HG02610 (cell line): ENCODE measurements around the gene MICAL2.

ENCODE experiments used
- ATAC-seq: cut with Tn5 transposase; IDR thresholded peaks from one replicate; pipeline ENCODE4 v1.9.1; 2021; ENCODE audit warnings: mild to moderate bottlenecking, moderate library complexity; ENCODE audit not compliant: unreplicated experiment

MICAL2 gene

DNA sequence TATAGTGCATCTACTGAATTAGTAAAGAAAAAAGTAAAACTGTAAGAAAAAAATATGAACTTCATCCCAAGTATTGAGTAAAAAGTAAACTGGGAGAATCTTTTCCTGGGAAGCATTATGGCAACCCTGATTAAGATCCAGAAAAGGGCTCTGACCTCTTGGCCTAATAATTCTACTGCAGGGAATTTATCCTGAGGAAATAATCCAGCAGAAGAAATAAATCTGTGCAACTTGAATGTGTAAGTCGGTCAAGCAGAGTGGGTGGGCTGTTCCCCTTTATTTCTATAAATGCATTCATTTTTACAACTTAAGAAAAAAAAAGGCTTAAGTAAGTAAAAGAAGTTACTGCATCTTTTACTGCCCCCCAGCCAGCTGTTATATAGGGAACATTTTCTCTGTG is 155.7 kb downstream of the MICAL2 start:
- no peak for ATAC-seq

DNA sequence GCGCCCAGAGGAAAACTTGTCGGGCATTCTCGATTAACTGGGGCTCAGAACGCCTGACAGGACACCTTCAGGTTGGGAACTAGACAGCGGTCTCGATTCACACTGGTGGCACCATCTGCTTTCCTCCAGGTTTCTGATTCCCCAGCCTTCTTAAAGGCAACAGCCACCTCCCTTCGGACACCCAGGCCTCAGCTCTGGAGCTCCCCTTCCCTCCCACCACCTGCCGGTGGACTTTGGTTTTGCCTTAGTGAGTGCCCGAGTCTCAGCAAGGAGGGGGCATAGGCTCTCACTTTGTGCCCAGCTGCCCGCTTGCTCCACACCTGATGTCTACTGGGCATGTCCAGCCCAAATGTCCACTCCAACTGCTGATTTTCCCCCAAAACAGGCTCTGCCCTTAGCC is 156.6 kb downstream of the MICAL2 start:
- ATAC-seq, result no peak

- ATAC-seq, result no peak
Measured at GRCh38 chr11:12267921-12268320, 157.5 kb downstream of the MICAL2 start.

DNA sequence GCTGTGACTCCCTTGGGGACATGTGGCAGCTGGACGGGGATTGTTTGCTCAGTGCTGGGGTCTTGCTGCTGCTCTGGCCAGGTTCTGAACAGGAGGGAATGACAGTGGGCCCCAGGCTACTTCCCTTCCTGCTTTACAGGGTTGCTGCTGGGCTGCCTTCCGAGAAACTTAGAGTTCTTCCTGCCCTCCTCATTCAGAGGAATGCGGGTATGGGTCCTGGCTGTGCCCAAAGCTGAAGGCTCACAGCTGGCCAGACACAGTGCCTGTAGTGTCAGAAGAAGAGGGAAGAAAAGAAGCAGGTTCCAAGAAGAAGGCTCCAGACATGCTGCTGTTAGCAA is 158.7 kb downstream of the MICAL2 start:
- no peak for ATAC-seq

- no peak for ATAC-seq
Measured at GRCh38 chr11:12269446-12270214, 159.2 kb downstream of the MICAL2 start.

DNA sequence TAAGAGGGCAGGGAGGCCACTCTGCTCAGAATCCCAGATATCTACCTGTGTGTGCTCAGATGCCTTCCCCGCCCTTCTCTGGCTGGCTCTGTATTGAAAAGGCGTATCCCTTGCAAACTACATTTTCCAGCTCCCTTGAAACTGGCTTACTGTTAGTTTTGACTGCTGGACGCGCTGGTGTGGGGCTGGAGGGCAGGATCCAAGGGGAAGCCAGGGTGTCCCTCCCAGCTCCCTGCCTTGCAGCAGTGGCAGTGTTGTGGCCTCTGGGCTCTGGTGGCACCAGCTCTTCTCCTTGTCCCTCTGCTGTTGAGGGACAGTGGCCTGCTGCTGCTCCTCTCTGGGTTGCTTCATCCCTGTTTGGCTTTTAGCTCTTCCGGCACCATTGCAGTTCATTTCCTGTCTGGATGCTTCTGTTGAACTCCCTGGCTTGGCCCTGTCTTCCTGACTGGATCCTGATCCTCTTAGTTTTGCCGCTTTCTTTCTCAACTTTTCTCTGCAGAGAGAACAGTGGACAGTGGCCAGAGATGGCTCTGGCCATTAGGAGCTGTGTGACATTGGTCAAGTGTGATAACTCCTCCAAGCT is 159.9 kb downstream of the MICAL2 start:
- ATAC-seq, result no peak

- ATAC-seq, result no peak
Measured at GRCh38 chr11:12270817-12271216, 160.4 kb downstream of the MICAL2 start.

DNA sequence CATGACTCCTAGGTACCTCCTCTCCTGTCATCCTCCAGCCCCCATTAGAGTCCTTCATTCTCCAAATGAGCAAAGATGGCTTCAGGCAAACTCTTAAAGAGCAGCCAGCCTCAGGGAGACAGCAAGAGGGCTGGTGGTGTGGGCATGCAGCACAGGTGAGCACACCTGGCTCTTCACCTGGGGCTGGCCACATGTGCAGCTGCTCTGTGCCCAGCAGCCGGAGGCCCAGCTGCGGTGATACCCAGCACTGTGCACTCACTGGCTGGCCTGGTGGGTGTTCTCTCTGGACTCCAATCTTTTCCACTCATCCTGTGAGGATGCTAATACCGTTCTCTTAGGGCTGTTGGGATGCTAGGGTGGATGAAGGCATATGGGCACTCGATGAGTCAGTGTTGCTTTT is 160.9 kb downstream of the MICAL2 start:
- ATAC-seq, result no peak

DNA sequence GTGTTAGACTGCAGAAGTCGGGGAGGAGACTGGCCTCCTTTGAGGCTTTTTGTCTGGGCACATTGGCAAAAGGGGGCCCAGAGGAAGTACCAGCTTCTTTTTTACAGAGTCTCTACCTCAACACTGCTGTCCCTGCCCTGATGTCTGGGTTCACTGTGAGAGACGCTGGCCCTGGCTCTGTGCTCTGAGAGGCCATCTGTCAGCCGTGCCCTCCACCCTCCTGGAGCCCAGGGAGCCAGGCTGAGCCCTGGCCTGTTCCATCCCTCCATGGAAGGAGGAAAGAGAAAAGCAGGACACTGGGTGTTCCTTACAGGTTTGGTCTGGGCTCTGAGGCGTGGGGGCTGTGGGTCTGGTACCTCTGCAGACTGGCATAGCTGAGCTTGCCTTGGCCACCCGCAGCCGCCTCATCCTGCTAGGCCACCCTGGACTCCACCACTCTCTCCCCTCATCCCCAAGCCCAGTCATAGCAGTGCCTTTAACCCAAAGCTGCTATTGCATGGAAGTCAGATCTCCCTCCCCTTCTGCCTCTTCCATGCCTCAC is 161.5 kb downstream of the MICAL2 start:
- no peak for ATAC-seq

- ATAC-seq, result no peak
Measured at GRCh38 chr11:12272821-12273617, 162.6 kb downstream of the MICAL2 start.

DNA sequence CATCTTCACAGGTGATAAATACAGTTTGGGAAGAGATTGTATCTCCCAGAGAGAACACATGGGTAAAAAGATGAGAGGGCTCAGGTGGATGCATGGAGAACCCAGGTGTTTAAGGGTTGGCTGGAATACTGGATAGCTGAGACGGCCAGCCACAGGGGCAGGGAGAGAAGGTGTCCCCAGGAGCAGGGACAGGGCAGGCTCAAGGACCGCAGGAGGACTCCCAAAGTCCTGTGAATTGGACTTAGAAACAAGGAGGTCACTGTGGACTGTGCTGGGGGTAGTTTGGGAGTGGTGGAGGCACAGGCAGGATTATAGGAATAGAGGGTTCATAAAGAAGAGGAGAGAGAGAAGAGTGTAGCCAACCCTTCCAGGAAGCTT is 163.2 kb downstream of the MICAL2 start:
- no peak for ATAC-seq

DNA sequence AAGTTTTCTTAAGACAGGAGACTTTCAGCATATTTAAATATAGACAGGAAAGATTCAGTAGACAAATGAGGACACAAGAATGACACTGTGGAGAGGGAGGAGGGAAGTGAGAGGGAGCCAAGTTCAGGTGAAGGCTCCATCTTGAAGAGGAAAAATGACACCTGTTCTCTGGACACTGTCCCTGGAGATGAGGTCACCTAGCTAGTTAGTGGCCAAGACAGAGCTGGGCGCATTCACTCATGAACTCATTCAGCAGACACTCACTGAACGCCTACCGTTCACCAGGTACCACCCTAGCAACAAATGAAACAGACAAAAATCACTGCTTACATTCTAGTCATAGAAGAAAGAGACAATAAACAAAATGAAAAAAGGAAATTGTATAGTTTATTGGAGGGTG is 163.7 kb downstream of the MICAL2 start:
- ATAC-seq, result no peak

DNA sequence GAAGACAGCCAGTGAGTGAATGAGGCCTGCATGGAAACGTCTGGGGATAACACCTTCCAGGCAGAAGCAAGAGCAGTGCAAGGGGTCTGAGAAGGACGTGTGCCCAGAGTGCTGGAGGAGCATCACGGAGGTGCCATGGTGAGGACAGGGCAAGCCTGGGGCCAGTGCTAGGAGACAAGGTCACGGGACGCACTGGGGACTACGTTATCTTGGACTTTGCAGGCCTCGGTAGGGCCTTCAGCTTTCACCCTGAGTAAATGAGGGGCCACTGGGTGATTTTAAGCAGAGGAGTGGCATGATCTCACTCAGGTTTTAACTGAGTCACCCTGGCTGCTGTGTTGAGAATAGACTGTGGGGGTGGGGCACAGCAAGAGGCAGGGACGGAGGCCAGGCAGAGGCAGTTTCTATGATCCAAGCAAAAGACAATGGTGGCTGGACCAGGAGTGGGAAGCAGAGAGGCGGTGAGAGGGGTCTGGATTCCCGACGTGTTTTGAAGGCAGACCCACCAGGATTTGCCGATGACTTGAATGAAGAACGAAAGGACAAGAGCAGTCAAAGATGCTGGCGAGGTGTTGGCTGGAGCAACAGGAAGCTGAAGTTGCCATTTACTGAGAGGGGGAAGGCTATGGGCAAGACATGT is 164.3 kb downstream of the MICAL2 start:
- ATAC-seq, result no peak

DNA sequence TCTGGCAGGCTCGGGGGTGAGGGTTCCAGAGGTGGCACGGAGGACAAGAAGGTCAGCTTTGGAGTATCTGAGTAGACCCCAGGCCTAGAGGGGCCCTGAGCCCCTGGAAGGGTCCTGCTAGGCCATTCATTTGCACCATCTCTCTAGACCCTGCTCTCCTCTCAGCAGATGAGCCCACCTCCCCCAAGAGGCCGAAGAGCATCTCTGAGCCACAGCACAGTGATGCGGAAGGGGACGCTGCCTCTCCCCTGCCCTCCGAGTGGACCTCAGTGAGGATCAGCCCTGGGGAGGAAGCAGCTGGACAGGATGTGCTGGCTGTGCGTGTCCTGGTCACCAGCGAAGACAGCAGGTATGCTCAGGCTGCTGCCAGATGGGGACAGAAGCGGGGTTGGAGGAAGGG is 165.4 kb downstream of the MICAL2 start:
- ATAC-seq, result no peak

DNA sequence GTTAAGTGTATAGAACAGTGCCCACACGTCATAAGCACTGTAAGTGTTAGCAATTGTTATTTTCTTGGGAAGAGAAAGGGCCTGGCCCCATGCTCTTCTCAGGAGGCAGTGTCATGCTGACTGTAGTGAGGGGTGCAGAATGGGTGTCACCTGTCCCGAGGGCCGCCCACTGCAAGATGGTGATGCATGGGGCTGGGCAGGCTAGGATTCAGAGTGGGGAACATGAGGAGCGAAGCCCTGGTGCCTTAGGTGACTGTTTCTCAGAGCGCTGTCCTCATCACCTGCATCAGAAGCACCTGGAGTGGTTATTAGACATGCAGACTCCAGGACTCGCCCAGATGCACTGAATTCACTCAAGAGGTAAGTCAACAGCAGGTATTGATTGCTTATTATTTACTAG is 166.0 kb downstream of the MICAL2 start:
- ATAC-seq, result no peak

DNA sequence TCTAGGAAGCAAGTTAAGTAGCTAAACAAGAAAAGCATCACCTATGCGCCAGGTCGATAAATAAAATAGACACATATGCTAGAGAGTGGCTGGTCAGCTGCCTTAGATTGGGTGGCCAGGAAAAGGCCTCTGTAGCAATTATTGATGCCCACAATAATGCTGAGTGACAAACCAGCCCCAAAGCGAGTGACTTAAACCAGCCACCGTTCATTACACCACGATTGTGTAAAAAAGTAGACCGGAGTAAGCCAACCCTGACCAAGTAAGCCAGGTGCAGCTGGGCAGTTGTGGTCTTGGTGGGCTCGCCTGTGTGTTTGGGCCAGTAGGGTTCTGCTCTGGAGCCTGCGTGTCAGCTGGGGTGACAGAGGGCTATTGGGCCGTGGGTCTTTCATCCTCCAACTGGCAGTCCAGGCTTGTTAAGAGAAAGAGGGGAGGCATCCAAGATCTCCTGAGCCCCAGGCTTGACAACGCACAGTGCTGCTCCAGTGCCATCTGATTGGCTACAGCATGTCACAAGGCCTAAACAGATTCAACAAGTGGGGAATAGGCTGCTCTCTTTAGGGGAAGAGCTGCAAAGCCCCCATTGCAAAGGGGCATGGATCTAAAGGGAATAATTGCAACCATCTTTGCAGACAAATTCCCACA is 166.6 kb downstream of the MICAL2 start:
- no peak for ATAC-seq

DNA sequence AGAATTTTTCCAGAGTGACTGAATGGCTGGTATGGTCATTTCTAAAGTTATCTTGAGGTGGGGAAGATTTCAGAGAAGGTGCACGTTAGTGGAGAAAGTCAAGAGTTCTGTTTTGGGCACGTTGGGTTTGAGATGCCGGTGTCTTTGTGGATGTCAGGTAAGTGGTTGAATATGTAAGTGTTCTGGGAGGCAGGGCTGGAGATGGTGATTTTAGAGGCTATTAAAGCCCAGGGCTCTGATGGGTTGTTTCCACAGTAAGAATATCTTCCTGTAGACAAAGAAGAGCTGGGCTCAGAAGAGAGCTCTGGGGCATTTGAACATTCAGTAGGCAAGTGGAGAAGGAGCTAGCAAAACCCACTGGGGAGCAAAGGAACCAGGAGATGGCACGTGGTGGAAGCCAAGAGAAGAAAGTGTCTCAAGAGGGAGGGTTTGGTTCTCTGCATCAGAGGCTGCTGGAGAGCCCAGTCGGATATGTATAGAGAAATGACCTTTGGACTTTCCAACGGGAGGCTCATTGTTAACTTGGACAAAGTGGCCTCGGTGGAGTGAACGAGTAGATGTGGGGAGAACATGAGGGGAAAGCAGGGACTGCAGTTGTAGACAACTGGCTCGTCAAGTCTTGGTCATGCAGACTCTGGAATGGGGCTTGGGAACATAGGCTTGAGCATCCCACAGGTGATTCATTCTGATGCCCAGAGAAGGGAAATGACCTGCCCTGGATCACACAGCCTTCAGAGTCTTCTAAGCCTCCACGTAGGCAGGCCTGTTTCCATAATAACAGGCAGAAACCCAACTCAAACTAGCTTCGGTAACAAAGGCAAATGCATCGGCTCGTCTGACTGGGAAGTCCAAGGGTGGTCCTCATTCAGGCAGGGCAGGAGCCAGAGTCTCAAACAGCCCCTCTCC is 168.6 kb downstream of the MICAL2 start:
- no peak for ATAC-seq

DNA sequence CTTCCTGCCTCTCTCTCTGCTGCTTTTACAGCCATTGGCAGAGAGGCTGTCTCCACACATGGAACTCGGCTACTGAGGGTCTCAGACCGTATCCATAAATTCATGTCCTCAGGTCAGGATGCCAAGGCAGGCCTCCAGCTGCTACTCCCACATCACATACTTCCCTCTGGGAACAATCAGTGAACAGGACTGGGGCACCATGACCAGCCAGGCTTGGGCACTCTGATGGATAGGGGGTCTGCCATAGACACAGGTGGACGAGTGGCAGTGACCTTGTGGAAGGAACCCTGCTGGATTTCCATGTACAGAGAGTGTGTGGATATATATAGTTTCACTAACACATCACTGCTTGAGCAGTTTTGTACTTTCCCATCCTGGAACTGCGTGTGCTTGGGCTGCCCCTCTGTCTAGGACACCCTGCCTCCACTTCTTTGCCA is 169.3 kb downstream of the MICAL2 start:
- no peak for ATAC-seq

- no peak for ATAC-seq
Measured at GRCh38 chr11:12280199-12280837, 169.9 kb downstream of the MICAL2 start.
